Stimulated activated CD8-positive, alpha-beta memory T cell treated with anti-CD3 and anti-CD28 coated beads, Interleukin-2, amount 100 ng/mL, for 48 hours (primary cell): Measurements from ENCODE around the gene PEPD.
"Not testable (repeated sequence)": the region's sequence is repeated elsewhere in the genome, so short reads cannot be mapped to it uniquely, and the experiment has no call there.

Experiments used
- DNase-seq, 2 donors: peaks; one replicate each; pipeline ENCODE4 v3.0.0-alpha.2; 2020; ENCODE audit warnings: low read depth in 2 of 2

The PEPD gene

GRCh38 chr19:33498391-33499000, 23.1 kb downstream of the PEPD start:
- no peak for DNase-seq

GRCh38 chr19:33497778-33498175, 23.8 kb downstream of the PEPD start:
- DNase-seq = no peak

- no peak for DNase-seq
Measured at GRCh38 chr19:33497131-33497777, 24.3 kb downstream of the PEPD start.

- no peak for DNase-seq
Measured at GRCh38 chr19:33496038-33496895, 25.3 kb downstream of the PEPD start.

GRCh38 chr19:33493401-33494275, 28.0 kb downstream of the PEPD start:
- no peak for DNase-seq

DNA sequence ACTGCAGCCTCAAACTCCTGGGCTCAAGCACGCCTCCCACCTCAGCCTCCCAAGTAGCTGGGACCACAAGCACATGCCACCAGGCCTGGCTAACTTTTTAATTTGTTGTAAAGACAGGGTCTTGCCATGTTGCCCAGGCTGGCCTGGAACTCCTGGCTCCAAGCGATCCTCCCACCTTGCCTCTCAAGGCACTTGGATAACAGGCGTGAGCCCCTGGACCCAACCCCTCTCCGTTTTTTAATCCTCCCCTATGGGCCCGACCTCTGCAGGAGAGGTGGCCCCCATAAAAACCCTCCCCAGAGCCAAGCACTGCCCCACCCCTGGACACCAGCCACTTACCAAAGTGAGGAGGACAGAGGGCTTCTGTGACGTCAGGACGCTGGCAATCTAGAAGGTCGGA, 28.6 kb downstream of the PEPD start:
- no peak for DNase-seq

DNA sequence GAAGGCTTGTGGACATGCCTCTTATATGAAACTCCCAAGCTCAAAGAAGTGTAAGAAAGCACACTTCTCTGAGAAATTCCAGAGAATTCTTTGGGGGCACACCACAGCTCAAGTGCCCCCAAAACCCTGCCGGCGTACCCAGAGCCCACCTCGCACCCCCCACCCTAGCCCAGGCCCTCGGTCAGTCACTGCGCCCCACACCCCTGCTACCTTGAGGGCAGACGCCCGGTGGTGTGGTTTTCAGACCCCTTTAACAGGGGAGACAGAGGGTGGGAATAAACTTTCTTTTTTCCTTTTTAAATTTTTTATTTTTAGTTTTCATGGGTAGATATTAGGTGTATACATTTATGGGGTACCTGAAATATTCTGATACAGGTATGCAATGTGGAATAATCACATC, 29.5 kb downstream of the PEPD start:
- DNase-seq = no peak

DNA sequence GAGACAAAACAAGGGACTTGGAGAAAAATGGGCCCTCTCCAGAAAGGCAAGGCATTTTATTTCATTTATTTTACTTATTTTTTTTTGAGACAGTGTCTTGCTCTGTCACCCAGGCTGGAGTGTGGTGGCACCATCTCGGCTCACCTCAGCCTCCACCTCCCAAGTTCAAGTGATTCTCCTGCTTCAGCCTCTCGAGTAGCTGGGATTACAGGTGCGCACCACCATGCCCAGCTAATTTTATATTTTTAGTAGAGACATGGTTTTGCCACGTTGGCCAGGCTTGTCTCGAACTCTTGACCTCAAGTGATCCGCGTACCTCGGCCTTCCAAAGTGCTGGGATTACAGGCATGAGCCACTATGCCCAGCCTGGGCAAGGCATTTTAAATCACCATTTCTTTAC, 31.0 kb downstream of the PEPD start:
- DNase-seq = not testable (repeated sequence)

- no peak for DNase-seq
Measured at GRCh38 chr19:33490041-33490451, 31.5 kb downstream of the PEPD start.

- no peak for DNase-seq
Measured at GRCh38 chr19:33488826-33489225, 32.8 kb downstream of the PEPD start.

GRCh38 chr19:33487901-33488800, 33.4 kb downstream of the PEPD start:
- no peak for DNase-seq

GRCh38 chr19:33486936-33487811, 34.4 kb downstream of the PEPD start:
- no peak for DNase-seq

DNA sequence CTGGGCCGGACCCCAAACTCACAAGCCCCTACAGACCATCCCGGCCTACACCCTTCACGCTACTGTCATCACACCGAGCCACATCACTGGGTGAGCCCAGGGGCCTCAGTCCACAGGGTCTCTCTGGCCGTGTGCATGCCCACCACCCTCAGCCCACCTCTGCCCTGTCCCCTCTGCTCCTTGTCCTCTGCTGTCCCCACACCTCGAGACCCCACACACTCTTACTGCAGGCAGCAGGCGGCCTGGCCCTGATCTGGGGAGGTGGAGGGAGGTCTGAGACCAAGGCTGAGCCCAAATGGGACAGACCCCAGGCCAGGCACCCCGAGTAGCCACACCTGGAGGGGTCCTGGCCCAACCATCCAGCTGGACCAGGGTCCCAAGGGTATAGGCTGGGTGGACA, 35.2 kb downstream of the PEPD start:
- DNase-seq = no peak

- DNase-seq = no peak
Measured at GRCh38 chr19:33484226-33484774, 37.3 kb downstream of the PEPD start.

DNA sequence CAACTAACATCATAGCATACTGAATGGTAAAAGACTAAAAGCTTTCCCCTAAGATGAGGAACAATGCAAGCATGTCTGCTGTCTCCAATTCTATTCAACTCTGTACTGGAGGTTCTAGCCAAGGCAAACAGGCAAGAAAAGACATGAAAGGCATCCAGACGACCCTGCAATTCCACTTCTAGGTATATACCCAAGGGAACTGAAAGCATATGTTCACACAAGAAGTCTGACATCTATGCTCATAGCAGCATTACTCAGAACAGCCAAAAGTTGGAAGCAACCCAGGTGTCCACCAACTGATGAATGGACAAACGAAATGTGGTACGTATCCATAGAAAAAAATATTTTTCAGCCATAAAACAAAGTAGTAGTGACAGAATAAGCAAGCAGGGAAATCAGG, 39.1 kb downstream of the PEPD start:
- DNase-seq = no peak

GRCh38 chr19:33481863-33482262, 39.7 kb downstream of the PEPD start:
- no peak for DNase-seq

DNA sequence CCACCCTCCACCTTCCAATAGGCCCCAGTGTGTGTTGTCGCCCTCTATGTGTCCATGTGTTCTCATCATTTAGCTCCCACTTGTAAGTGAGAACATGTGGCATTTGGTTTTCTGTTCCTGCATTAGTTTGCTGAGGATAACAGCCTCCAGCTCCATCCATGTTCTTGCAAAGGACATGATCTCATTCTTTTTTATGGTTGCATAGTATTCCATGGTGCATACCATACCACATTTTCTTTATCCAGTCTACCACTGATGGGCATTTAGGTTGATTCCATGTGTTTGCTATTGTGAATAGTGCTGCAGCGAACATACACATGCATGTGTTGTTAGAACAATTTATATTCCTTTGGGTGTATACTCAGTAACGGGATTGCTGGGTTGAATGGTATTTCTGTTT, 42.0 kb downstream of the PEPD start:
- DNase-seq = not testable (repeated sequence)

DNA sequence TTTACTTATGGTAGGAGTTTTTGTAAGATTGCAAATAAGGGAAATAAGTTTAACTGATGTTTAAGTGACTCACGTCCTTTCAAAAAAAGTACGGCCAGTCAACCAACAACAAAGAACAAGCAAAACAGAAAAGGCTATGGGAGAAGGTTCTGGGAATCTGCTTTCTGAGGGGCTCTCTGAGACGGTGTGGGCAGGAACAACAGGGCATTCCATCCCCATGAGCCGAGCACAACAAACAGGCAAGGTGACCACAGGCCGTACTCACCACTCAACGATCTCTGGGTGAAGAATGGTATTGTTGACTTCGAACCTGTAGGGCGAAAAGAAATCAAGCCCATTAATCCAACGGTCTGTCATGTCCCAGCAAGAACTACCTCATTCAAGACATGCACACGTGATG, 43.8 kb downstream of the PEPD start:
- DNase-seq = no peak

GRCh38 chr19:33476151-33476707, 45.4 kb downstream of the PEPD start:
- DNase-seq = no peak
